GM23248 (cell line): ENCODE measurements around the gene PHYH.

Source experiments
- EZH2 ChIP-seq: fragments of 200-600 bp; sonication (generic); IDR thresholded peaks from 2 replicates; pipeline ENCODE4 v1.6.1; 2018; ENCODE audit warnings: antibody characterized with exemption, mild to moderate bottlenecking; ENCODE audit not compliant: insufficient read depth, poor library complexity, severe bottlenecking
- EZH2phosphoT487 ChIP-seq: fragments of 200-600 bp; sonication (generic); IDR thresholded peaks from 2 replicates; pipeline ENCODE4 v1.6.1; 2018; ENCODE audit warnings: antibody characterized with exemption, moderate library complexity, mild to moderate bottlenecking, low read depth; ENCODE audit not compliant: insufficient read depth

DNA sequence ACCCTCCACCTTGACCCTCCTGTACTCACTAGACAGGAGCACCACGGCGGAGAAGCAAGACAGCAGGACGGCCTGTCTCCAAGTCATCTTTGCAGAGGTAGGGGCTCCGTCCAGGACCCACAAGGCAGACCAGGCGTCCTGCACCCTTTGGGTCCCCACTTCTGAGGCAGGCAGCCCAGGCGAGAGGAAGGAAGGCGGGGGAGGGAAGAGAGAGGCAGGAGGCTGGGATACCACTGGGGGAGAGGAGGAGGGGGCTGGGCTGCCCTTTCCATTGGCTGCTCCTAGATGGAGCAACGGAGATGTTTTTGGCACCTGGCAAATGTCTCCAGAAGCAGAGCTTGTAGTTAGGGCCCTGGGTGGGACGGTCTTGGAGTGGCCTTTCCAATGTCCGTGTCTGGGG lies 65.7 kb downstream of the PHYH start, which contains the start of gene UCMA:
- TF ChIP-seq EZH2 (no peak), EZH2phosphoT487 (no peak)
